Activated CD4-positive, alpha-beta T cell treated with anti-CD3 and anti-CD28 coated beads for 4 hours (primary cell): Measurements from ENCODE around the gene SYNJ2.
A peak's percentile ranks its signal among the peaks of the same experiment; 100 is the strongest.

ENCODE experiments used
- DNase-seq, 2 donors: peaks; one replicate each; pipeline ENCODE4 v3.0.0-alpha.2; 2020

SYNJ2 gene

GRCh38 chr6:157999168-158000051 lies 17.7 kb downstream of the SYNJ2 start:
- DNase-seq: no peak

- no peak for DNase-seq
These were observed 19.1 kb downstream of the SYNJ2 start for GRCh38 chr6:158000530-158001307.

DNA sequence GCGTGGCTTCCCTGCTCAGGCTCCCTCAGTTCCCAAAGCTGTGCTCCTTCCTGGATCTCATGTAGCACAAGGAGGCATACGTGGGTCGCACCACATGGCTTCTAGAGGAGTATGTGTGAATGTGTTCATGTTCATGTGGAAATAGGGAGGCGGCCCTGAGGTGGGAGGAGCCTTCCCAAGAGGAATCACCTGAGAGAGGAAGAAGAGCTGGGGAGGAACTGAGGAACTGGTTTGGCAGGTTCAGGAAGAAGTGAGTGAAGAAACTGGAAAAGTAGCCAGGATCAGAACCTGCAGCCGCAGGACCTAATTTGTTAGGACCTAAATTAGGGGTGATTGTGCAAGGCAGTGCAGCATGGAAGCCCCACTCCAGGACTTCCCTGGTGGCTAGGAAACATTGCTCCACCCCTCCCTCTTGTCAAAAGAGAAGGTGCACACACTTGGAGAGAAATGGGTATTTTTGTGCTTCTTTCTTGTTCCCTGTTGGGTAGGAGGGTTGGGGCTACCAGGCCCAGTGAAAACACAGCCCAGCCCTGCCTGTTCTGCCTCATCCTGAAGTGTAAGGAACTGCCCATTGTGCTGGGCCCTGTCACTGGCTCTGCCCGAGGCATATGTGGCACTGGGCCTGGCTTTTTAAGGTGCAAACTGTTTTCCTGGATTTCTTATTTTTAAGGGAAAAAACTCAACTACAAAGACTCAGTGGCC lies 20.7 kb downstream of the SYNJ2 start:
- DNase-seq: no peak

- DNase-seq: no peak
These were observed 21.5 kb downstream of the SYNJ2 start for GRCh38 chr6:158002951-158003853.

DNA sequence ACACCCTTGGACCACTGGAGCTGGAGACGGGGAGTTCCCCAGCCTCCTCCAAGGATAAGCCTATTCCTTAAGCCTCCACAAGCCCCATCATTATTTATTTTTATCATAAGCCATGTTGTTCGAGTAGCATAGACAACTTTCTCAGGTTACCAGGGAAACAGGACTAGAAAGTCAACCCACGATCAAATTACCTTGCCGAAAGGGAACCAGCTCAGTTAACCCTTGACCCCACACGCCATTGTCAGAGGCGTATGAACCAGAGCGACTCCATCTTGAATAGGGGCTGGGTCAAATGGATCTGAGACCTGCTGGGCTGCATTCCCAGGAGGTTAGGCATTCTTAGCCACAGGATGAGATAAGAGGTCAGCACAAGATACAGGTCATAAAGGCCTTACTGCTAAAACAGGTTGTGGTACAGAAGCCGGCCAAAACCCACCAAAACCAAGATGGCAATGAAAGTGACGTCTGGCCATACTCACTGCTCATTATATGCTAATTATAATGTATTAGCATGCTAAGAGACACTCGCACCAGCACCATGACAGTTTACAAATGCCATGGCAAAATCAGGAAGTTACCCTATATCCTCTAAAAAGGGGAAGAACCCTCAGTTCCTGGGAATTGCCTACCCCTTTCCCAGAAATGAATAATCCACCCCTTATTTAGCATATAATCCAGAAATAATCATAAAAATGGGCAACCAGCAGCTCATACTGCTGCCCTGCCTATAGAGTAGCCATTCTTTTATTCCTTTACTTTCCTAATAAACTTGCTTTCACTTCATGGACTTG lies 22.4 kb downstream of the SYNJ2 start:
- DNase-seq: no peak

GRCh38 chr6:158004701-158005095 lies 23.0 kb downstream of the SYNJ2 start:
- DNase-seq: no peak

DNA sequence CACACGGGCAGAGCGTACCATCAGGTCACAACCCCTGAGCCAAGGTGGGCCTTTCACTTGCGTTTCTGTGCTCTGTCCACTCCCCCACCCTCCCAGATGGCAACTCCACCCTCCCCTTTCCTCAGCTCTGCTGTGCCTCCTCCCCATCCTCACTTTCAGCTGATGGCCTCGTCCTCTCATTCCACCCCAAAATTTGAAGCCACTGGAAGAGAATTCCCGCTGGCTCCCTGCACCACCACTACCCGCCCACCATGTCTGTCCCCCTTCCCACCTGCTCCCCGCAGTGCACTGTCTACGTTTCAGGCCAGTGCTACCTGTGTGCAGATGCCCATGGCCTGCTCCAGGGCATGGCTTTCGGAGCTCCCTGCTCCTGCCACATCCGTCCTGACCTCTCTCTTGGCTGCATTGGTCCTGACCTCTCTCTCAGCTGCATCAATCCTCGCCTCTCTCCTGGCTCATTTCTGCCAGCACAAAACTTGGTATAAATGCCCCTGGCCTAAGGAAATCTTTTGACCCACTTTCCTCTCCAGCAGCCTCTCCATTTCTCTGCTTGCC lies 24.0 kb downstream of the SYNJ2 start:
- DNase-seq: no peak

DNA sequence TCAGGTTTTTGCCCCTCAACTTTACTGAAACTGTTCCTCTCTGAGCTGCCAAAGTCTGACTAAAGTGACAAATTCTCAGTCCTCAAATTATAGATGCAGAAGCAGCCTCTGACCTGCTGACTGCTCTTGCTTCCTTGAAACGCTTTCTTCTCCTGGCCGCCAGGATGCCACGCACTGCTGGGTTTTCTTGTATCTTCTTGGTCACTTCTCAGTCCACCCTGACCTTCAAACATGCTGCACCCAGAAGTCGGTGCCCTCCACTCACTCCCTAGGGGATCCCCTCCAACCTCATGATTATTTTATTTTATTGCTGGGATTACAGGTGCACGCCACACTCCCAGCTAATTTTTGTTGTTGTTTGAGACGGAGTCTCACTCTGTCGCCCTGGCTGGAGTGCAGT lies 24.7 kb downstream of the SYNJ2 start:
- DNase-seq: no peak

DNA sequence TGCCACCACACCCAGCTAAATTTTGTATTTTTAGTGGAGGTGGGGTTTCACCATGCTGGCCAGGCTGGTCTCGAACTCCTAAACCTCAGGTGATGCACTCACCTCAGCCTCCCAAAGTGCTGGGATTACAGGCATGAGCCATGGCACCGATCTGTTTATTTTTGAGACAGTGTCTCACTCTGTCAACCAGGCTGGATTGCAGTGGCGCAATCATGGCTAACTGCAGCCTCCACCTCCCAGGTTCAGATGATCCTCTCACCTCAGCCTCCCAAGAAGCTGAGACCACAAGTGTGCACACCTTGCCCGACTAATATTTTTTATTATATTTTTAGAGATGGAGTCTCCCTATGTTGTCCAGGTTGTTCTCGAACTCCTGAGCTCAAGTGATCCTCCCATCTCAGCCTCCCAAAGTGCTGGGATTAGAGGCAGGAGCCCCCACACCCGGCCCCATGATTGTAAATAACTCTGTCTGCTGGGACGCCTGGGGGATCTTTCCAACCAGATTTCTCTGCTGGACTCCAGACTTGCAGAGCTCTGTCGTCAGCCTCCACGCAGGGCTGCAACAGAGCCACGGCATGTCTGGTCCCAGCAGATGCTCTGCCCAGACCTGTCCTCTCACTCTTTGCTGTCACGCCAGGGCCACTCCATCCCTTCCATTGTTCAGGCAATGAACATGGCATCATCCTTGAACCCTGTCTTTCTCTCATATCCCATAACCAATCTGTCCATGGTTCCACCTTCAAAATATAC lies 25.3 kb downstream of the SYNJ2 start:
- no peak for DNase-seq

GRCh38 chr6:158008864-158009113 lies 27.1 kb downstream of the SYNJ2 start:
- DNase-seq: no peak

DNA sequence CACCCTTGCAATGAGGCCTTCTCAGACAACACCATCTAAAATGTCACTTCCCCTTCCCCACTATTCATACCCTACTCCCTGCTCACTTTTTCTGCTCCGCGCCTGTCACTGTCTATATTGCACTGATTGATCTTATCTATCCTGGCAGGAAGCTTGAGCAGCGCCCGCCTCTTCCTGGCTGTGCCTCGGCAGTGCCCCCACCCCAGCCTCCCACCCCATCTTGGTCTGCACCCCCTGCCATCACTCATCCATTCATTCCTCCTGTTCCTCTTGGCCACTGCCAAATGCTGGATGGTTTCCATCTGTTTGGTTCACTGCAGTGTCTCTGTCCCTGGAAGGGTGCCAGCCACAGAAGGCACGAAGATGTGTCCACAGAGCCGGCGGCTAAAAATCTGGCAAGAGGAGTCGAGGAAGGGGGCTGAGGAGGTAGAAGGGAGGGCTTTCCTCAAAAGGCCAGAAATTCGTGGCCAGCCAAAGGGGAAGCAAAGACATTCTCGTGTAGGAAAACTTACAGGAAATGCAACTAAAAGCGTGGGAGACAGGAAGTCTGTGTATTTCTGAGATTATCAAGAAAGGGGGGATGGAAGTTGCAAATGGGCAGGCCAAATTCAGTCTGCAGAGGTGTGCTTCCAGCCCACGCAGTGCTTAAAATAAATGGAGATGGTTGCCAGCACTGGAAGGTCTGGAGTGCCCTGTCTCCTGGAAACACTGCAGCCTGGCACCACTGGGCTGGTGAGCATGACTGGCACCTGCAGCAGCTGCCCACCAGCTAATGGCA lies 27.6 kb downstream of the SYNJ2 start:
- DNase-seq: peak; percentile 21 to 22

DNA sequence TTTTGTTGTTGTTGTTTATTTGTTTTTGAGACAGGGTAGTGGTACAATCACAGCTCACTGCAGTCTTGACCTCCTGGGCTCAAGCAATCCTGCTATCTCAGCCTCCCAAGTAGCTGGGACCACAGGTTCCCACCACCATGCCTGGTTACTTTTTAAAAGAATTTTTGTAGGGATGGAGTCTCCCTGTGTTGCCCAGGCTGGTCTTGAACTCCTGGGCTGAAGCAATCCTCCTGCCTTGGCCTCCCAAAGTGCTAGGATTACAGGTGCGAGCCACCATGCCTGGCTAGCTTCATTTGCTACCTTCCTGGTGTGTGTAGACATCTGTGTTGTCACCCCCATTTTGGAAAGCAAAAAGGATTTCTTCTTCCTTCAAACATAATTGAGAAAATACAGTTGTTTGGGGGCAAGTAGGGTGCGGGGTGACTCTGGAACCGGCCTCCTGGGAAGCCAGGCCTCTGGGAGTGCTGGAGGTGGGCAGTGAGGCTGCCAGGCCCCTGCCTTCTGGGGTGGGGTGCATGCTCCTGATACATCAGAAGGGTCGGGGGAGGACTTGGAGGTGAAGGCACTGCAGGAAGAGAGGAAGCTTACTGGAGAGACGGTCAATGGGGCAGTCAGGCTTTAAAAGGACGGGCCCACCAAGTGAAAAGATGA lies 28.4 kb downstream of the SYNJ2 start:
- DNase-seq: no peak

- no peak for DNase-seq
These were observed 29.2 kb downstream of the SYNJ2 start for GRCh38 chr6:158010591-158011477.

- no peak for DNase-seq
These were observed 29.8 kb downstream of the SYNJ2 start for GRCh38 chr6:158011478-158011920.

GRCh38 chr6:158011980-158012566 lies 30.4 kb downstream of the SYNJ2 start:
- no peak for DNase-seq

- DNase-seq: no peak
These were observed 32.3 kb downstream of the SYNJ2 start for GRCh38 chr6:158013904-158014504.

GRCh38 chr6:158014505-158015187 lies 33.0 kb downstream of the SYNJ2 start:
- no peak for DNase-seq
